ENCODE data around the gene TRAF4. TPM values are rescaled to one million over a fixed set of nuclear protein-coding genes. Genes with fewer than 3 reads are reported as not detected.

TRAF4 gene, protein sequence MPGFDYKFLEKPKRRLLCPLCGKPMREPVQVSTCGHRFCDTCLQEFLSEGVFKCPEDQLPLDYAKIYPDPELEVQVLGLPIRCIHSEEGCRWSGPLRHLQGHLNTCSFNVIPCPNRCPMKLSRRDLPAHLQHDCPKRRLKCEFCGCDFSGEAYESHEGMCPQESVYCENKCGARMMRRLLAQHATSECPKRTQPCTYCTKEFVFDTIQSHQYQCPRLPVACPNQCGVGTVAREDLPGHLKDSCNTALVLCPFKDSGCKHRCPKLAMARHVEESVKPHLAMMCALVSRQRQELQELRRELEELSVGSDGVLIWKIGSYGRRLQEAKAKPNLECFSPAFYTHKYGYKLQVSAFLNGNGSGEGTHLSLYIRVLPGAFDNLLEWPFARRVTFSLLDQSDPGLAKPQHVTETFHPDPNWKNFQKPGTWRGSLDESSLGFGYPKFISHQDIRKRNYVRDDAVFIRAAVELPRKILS
- 178 and 182 TPM in 2 replicates for total RNA-seq

DNA sequence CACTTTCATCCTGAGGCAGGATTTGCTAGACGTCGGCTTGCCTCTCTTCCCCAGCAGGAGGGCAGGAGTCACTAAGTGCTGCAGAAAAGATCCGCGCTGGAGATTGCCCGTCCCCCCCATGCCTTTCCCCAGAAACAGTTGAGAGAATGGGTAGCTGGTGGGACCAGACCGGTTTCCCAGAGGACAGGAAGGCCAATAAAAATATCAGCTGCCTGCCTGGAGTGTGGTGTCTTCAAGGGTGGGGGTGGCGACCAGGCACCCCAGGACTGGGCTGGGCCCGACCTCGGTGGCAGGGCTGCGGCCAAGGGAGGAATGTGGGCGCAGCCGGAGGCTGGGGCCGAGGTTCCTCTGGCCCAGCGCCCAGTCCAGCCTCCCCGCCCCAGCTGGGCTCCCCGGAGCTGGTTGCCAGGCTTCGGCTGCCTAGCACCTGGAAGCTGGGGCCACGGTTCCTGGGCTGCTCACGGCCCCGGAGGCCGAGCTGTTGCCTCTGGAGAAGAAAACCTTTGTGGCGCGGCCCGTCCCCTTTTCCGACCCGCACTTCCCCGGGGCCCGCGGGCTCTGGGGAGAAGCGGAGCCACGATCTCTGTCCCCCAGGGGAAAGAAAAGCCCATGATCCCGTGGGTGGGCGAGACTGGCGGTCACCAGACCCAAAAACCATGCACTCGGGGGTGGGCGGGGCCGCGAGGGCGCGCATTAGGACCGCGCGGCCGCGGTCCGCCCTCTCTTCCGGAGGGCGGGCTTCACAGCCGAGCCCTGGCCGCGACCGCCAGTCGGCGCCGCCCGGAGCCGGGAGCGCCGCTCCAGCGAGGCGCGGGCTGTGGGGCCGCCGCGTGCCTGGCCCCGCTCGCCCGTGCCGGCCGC lies at the start of gene TRAF4:
Gene TRAF4, plus strand, starts transcription at position 769 of the 861 bp plus-strand sequence. CDS start 102 bp downstream, outside the sequence.
- no peaks in the 10 kb centered on the region for H3K27me3 Mint-ChIP-seq (ENCODE audit: insufficient read depth)
- peak; percentile 72 for DNase-seq (ENCODE audit: low spot score)
- H3K4me3 Mint-ChIP-seq: peak within 1 kb of the TSS; percentile 90
- intact Hi-C loops (cut with micrococcal nuclease): loop anchor here (1.0 to 5.0 kb wide), 3 partner anchors 16 to 209 kb away; partner anchors contain the start of gene PHF12
- H3K27ac Mint-ChIP-seq: peak within 1 kb of the TSS; percentile 82
- peaks cover 34% of the 10 kb centered on the region for H3K4me1 Mint-ChIP-seq (ENCODE audit: low read depth)
- peaks cover 24% of the 10 kb centered on the region for H3K36me3 Mint-ChIP-seq (ENCODE audit: low read depth)
- H3K9me3 Mint-ChIP-seq: no peaks in the 10 kb centered on the region

DNA sequence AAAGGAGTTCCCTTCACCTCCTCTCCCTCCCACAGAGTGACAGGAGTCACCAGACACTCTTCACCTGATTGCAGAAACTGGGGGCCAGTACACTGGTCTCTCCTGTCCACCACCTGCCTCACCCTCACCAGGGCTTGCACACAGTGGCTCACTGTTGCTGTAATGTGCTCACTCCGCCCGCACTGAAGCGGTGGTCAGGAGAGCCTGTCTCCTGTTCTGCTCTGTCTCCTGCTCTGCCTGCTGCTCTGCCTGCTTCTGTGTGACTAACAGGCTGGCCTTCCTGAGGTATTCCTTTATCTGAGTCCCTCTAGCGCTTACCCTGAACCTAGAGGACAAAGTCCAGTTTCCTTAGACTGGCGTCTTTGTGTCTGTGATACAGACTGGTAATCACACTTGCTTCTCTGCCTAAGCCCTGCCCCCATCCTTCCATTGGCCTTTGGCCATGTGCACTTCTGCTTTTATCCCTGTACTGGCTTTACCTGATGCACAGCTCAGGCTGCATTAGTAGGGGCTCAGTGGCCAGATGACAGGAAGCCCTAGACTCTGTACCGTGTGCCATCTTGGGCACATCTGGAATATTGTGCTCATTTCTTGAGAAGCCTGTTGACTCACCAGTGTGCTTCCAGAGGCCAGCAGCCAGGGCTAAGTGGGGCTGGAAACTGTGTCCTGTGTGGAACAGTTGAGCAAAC lies 45.4 kb upstream of the TRAF4 start:
- no peaks in the 10 kb centered on the region for H3K27me3 Mint-ChIP-seq (ENCODE audit: insufficient read depth)
- no peaks in the 10 kb centered on the region for H3K9me3 Mint-ChIP-seq
- peaks cover 50% of the 10 kb centered on the region for H3K36me3 Mint-ChIP-seq (ENCODE audit: low read depth)
- no peak overlapping the region for H3K27ac Mint-ChIP-seq
- intact Hi-C loops (cut with micrococcal nuclease): no loop called here
- no peak for DNase-seq (ENCODE audit: low spot score)
- H3K4me1 Mint-ChIP-seq (ENCODE audit: low read depth): no peaks in the 10 kb centered on the region
- no peak overlapping the region for H3K4me3 Mint-ChIP-seq

DNA sequence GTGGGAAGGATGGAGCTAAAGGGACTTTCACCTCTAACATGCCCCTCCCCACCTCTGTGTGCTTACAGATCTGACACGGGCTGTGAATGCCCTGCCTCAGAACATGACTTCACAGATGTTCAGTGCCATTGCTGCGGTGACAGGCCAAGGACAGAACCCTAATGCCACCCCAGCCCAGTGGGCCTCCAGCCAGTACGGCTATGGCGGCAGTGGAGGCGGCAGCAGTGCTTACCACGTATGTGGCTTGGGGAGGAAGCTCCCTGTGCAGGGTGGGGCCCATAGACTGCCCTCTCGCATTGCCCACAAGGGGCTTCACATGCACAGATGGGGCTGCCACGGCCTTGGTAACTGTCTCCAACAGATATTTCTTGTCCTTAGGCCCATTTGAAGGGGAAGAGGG lies 43.5 kb upstream of the TRAF4 start:
- H3K4me3 Mint-ChIP-seq: no peak overlapping the region
- H3K36me3 Mint-ChIP-seq (ENCODE audit: low read depth): peaks cover 44% of the 10 kb centered on the region
- DNase-seq (ENCODE audit: low spot score): no peak
- no peak overlapping the region for H3K27ac Mint-ChIP-seq
- intact Hi-C loops (cut with micrococcal nuclease): no loop called here
- H3K9me3 Mint-ChIP-seq: no peaks in the 10 kb centered on the region
- no peaks in the 10 kb centered on the region for H3K4me1 Mint-ChIP-seq (ENCODE audit: low read depth)
- H3K27me3 Mint-ChIP-seq (ENCODE audit: insufficient read depth): no peaks in the 10 kb centered on the region

DNA sequence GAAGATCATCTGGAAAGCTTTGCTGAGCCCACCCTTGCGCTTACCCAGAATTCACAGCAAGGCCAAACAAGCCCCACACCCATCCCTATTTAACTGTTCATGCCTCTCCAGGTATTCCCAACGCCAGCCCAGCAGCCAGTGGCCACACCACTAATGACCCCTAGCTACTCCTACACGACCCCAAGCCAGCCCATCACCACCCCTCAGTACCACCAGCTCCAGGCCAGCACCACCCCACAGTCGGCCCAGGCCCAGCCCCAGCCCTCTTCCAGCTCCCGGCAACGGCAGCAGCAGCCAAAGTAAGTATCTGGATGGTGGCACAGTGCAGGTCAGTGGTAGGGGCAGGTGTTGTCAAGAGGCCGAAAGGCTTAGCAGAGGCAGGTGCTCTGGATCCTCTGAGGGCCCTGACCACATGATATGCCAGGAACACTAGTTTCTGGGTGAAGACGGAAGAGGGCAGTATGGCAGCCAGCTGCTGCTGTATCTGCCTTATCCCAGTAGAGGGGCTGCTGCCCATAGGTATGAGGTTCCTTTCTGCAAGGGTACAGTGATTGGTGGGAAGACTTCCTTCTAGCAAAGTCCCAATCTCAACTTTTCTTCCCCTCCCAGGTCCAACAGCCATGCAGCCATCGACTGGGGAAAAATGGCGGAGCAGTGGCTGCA lies 42.9 kb upstream of the TRAF4 start:
- no peaks in the 10 kb centered on the region for H3K4me1 Mint-ChIP-seq (ENCODE audit: low read depth)
- H3K9me3 Mint-ChIP-seq: no peaks in the 10 kb centered on the region
- peaks cover 45% of the 10 kb centered on the region for H3K36me3 Mint-ChIP-seq (ENCODE audit: low read depth)
- DNase-seq (ENCODE audit: low spot score): no peak
- intact Hi-C loops (cut with micrococcal nuclease): no loop called here
- H3K27ac Mint-ChIP-seq: no peak overlapping the region
- no peaks in the 10 kb centered on the region for H3K27me3 Mint-ChIP-seq (ENCODE audit: insufficient read depth)
- no peak overlapping the region for H3K4me3 Mint-ChIP-seq

DNA sequence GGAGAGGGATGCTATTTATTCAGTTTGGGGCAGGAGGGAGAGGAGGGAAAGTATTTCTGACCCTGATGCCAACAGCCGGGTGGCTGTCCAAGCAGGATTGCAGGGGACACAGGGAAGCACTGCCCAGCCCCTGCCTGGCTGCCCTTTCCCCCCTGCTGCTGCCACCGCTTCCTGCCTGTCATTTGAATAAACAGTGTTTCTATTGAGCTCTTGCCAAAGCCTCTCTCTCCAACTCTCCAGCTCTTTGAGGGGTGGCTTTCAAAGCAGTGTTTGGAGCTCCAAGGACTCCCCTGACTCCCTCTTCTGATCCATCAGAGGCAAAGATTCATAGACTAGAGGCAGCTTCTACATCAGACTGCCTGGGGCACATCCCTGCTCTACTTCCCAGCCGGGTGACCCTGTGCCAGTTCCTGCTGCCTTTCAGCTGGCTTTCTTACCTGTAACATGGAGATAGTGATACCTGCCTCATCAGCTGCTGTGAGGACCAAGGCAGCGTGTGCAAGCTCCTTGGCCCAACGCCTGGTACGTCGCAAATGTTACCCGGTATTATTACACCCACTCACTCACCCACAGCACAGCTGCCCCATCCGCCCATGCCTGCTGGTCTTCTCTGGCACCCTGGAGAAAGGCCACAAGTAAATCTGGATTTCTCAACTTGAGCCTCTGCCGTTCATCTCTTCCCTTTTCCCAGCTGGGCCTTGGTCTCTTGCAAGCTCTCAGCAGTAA lies 41.6 kb upstream of the TRAF4 start:
- intact Hi-C loops (cut with micrococcal nuclease): no loop called here
- Mint-ChIP-seq H3K36me3 (ENCODE audit: low read depth) (peaks cover 46% of the 10 kb centered on the region), H3K27ac (no peak overlapping the region), H3K4me1 (ENCODE audit: low read depth) (no peaks in the 10 kb centered on the region), H3K4me3 (no peak overlapping the region), H3K27me3 (ENCODE audit: insufficient read depth) (no peaks in the 10 kb centered on the region), H3K9me3 (no peaks in the 10 kb centered on the region)
- no peak for DNase-seq (ENCODE audit: low spot score)

DNA sequence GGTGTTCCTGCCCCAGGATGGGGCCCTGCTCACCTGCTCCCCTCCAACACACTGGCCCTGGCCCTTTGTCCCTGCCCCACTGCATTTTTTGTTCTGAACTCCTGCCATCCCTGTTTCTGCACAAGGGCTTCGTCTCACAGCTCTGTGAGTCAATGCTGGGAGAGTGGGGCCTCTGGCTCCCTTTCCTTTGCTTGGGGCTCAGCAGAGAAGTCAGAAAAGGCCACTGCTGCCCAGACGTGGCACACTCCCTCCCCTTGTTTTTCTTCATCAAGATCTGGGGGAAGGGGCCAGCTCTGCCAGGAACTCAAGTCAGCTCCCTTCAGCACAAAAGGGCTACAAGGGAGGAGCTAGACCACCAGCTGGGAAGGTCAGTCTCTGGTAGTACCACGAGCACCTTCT lies 41.1 kb upstream of the TRAF4 start:
- Mint-ChIP-seq H3K27me3 (ENCODE audit: insufficient read depth) (no peaks in the 10 kb centered on the region), H3K36me3 (ENCODE audit: low read depth) (peaks cover 42% of the 10 kb centered on the region), H3K27ac (no peak overlapping the region), H3K4me3 (no peak overlapping the region), H3K4me1 (ENCODE audit: low read depth) (no peaks in the 10 kb centered on the region), H3K9me3 (no peaks in the 10 kb centered on the region)
- intact Hi-C loops (cut with micrococcal nuclease): no loop called here
- no peak for DNase-seq (ENCODE audit: low spot score)

DNA sequence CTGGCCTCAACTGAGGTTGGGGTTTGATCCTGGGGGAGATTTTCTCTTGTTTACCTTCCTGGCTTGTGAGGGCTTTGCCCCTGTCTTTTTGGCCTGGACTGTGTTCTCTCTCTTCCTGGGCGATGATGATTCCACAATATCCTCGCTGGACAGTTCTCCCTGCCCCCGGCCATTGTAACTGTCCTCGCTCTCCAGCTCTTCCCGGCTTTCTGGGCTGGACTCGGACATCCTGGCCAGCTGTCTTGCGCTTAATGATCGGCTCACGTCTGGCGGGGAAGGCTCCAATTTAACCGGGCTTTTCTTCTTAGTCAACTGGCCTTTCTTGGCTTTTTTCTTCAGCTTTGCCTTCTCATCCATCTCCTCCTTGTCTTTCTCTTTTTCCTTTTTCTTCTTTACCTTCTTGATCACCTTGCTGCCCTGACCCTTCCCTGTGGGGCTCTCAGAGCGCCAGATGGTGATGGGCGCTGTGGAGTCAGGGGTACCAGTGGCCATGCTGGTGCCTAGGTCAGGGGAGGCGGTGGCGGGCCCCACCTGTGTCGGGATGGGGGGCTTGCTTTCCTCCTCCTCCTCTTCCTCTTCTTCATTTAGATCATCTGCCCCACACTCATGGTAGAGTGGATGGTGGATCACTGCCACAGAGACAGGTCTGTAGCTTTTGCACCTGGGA lies 40.1 kb upstream of the TRAF4 start:
- intact Hi-C loops (cut with micrococcal nuclease): no loop called here
- peaks cover 37% of the 10 kb centered on the region for H3K36me3 Mint-ChIP-seq (ENCODE audit: low read depth)
- H3K4me3 Mint-ChIP-seq: no peak overlapping the region
- H3K27me3 Mint-ChIP-seq (ENCODE audit: insufficient read depth): no peaks in the 10 kb centered on the region
- DNase-seq (ENCODE audit: low spot score): no peak
- no peak overlapping the region for H3K27ac Mint-ChIP-seq
- H3K9me3 Mint-ChIP-seq: no peaks in the 10 kb centered on the region
- no peaks in the 10 kb centered on the region for H3K4me1 Mint-ChIP-seq (ENCODE audit: low read depth)

DNA sequence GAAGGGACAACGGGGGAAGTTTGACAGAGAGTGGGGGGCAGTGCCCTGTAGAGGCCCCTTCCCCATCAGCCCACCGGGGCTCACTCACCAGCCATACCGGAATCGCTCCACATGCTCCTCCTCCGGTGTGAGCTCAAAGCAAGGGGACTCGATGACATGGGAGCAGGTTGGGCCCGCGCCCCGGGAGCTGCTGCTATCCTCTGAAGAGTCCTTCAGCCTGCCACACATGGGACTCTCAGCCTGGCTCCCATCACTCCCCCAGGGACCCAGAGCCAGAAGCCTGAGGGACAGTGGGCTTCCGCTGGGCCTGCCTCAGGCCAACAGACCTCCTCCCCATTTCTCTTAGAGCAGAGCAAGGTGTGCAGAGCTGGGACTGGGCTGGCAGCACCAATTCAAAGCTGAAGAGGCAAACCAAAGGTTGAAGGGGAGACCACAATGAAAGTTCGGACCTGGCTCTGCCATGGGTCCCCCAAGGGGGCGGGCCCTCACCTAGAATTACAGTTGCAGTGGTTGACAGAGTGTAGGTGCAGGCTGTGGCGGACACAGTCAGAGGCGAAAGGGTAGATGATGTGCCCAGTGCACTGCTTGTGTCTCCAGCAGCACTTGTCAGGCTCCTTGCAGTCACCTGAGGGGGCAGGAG lies 39.5 kb upstream of the TRAF4 start:
- intact Hi-C loops (cut with micrococcal nuclease): no loop called here
- no peak for DNase-seq (ENCODE audit: low spot score)
- no peaks in the 10 kb centered on the region for H3K4me1 Mint-ChIP-seq (ENCODE audit: low read depth)
- H3K36me3 Mint-ChIP-seq (ENCODE audit: low read depth): peaks cover 36% of the 10 kb centered on the region
- no peaks in the 10 kb centered on the region for H3K27me3 Mint-ChIP-seq (ENCODE audit: insufficient read depth)
- no peak overlapping the region for H3K4me3 Mint-ChIP-seq
- no peak overlapping the region for H3K27ac Mint-ChIP-seq
- no peaks in the 10 kb centered on the region for H3K9me3 Mint-ChIP-seq

DNA sequence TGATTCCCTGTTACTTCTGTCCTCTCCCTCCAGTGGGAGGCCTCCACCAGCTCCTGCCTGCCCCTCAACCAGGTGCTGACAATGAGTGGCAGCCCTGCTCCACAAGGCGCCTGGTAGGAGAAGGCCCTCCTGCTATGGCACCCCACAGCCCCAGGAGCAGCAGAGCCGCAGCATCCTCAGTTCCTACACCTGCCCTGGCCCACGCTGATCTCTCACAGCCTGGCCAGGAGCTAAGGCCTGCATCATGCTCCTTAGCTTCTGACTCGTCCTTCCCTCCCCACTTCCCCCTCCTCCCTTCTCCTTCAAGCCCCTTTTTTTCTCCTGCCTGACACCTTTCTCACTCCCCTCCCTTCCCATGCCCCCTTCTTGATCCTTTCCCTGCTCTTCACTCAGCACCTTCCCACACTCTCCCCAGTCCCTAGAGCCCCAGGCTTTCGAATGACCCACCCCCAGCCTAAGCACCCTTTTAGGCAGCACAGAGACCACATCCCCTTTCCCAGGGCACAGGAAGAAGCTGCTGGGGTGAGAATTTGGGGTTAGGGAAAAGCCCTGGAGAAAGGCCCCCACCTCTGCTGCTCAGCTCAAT lies 38.6 kb upstream of the TRAF4 start:
- H3K4me3 Mint-ChIP-seq: no peak overlapping the region
- DNase-seq (ENCODE audit: low spot score): no peak
- no peaks in the 10 kb centered on the region for H3K27me3 Mint-ChIP-seq (ENCODE audit: insufficient read depth)
- H3K36me3 Mint-ChIP-seq (ENCODE audit: low read depth): peaks cover 27% of the 10 kb centered on the region
- no peaks in the 10 kb centered on the region for H3K9me3 Mint-ChIP-seq
- intact Hi-C loops (cut with micrococcal nuclease): no loop called here
- no peak overlapping the region for H3K27ac Mint-ChIP-seq
- H3K4me1 Mint-ChIP-seq (ENCODE audit: low read depth): no peaks in the 10 kb centered on the region

DNA sequence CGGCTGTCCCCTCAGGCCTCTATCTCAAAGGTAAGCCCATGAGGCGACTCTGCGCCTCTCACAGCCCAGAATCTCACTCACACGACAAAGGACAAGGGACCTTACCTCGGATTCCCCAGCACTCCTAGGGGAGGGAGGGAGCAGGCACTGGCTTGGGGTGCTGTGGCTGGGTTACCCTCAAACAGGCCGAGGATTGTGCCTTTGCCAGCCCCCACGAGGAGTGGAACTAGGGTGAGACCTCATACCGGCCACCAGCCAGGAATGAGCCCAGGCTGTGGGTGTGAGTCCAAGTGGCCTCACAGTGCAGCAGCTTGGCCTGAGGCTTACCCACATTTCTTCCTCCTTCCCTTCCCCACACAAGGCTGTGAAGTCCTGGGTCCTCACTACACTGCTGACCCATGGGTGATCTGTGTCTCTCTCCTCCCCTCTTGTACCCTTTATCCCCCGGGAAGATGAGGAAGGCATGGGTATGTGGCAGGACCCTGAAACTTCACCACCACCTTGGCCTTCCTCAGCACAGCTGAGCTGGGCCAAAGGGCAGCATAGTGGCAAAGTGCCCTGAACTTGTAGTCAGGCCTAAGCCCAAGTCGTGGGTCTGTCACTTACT lies 38.0 kb upstream of the TRAF4 start:
- H3K36me3 Mint-ChIP-seq (ENCODE audit: low read depth): peaks cover 22% of the 10 kb centered on the region
- H3K4me3 Mint-ChIP-seq: no peak overlapping the region
- no peaks in the 10 kb centered on the region for H3K9me3 Mint-ChIP-seq
- peaks cover 5% of the 10 kb centered on the region for H3K4me1 Mint-ChIP-seq (ENCODE audit: low read depth)
- intact Hi-C loops (cut with micrococcal nuclease): no loop called here
- H3K27ac Mint-ChIP-seq: peak overlapping the region; percentile 31
- H3K27me3 Mint-ChIP-seq (ENCODE audit: insufficient read depth): no peaks in the 10 kb centered on the region
- DNase-seq (ENCODE audit: low spot score): no peak

All from activated T-helper 1 cell treated with anti-CD3 and anti-CD28 coated beads, Interleukin-12 subunit alpha, Interleukin-12 subunit beta, Interleukin-2, Interleukin-4 antibody, amounts not matched to agents 30 ng/mL and 10 ng/mL and 1 ng/mL, durations not matched to agents 14 hours and 24 hours and 36 hours (primary cell).